Keratinocyte (primary cell): ENCODE data around the gene TMEM235. TPM values are rescaled to one million over a fixed set of nuclear protein-coding genes. Genes with fewer than 3 reads are reported as not detected.

Experiments used
- DNase-seq: peaks from one replicate; pipeline ENCODE4 v3.0.0-alpha.2; 2011; ENCODE audit warnings: low read depth, missing footprints, low spot score
- FAIRE-seq: peaks from 2 replicates; lab custom pipeline; 2011; peaks lifted over from hg19 to GRCh38; lab: Jason Lieb, UNC
- H2AFZ ChIP-seq: 2 replicates; pipeline ENCODE4 v1.6.0; 2012; ENCODE audit warnings: low read length, control low read depth, inconsistent platforms; ENCODE audit not compliant: control insufficient read depth
- H3K27ac ChIP-seq: 2 replicates; pipeline ENCODE4 v1.5.1; 2011; ENCODE audit warnings: low read length; ENCODE audit not compliant: control insufficient read depth, insufficient read depth
- H3K27me3 ChIP-seq: 3 replicates; pipeline ENCODE4 v1.6.0; 2011; ENCODE audit warnings: low read length; ENCODE audit not compliant: control insufficient read depth, insufficient read depth; ENCODE audit errors: extremely low read depth
- H3K36me3 ChIP-seq, 2 experiments: 2 replicates in 1 of 2; 3 replicates in 1 of 2; pipeline ENCODE4 v1.5.1; 2011; ENCODE audit warnings: low read length in 2 of 2, mild to moderate bottlenecking in 1 of 2; ENCODE audit not compliant: control insufficient read depth in 2 of 2, insufficient read depth in 2 of 2; ENCODE audit errors: extremely low read depth in 1 of 2
- H3K4me1 ChIP-seq: 3 replicates; pipeline ENCODE4 v1.5.1; 2011; ENCODE audit warnings: low read length; ENCODE audit not compliant: control insufficient read depth, insufficient read depth; ENCODE audit errors: extremely low read depth
- H3K4me2 ChIP-seq: 3 replicates; pipeline ENCODE4 v1.6.0; 2011; ENCODE audit warnings: low read depth, low read length; ENCODE audit not compliant: control insufficient read depth, insufficient read depth; ENCODE audit errors: extremely low read depth
- H3K4me3 ChIP-seq, 3 experiments: fragments of 200-600 bp in 1 of 3; sonication (generic) in 1 of 3; 2 replicates in 2 of 3; 3 replicates in 1 of 3; pipeline ENCODE4 v1.5.1; 2011 to 2016; ENCODE audit warnings: low read length in 3 of 3, mild to moderate bottlenecking in 3 of 3, control low read depth in 2 of 3, inconsistent platforms in 1 of 3, low read depth in 1 of 3, mixed read lengths in 1 of 3, mixed run types in 1 of 3, moderate library complexity in 1 of 3; ENCODE audit not compliant: control insufficient read depth in 2 of 3, insufficient read depth in 2 of 3; ENCODE audit errors: extremely low read depth in 1 of 3
- H3K79me2 ChIP-seq: 2 replicates; pipeline ENCODE4 v1.6.0; 2012; ENCODE audit warnings: low read length; ENCODE audit not compliant: control insufficient read depth, insufficient read depth
- H3K9ac ChIP-seq: 3 replicates; pipeline ENCODE4 v1.6.0; 2011; ENCODE audit warnings: low read length; ENCODE audit not compliant: control insufficient read depth, insufficient read depth; ENCODE audit errors: extremely low read depth
- H3K9me1 ChIP-seq: 3 replicates; pipeline ENCODE4 v1.6.0; 2011; ENCODE audit warnings: low read length; ENCODE audit not compliant: control insufficient read depth, insufficient read depth; ENCODE audit errors: extremely low read depth
- H3K9me3 ChIP-seq: 2 replicates; pipeline ENCODE4 v1.5.1; 2012; ENCODE audit warnings: low read depth, low read length; ENCODE audit not compliant: control insufficient read depth
- H4K20me1 ChIP-seq: 3 replicates; pipeline ENCODE4 v1.6.0; 2011; ENCODE audit warnings: low read length; ENCODE audit not compliant: control insufficient read depth, insufficient read depth; ENCODE audit errors: extremely low read depth
- EZH2 ChIP-seq: IDR thresholded peaks from one replicate; pipeline ENCODE4 v1.6.1; 2012; ENCODE audit warnings: inconsistent platforms, mild to moderate bottlenecking, low read length, moderate library complexity
- dilution Hi-C: fragments of 300-500 bp; cut with MboI; formaldehyde crosslinking; loops from one replicate; pipeline ENCODE4 v1.7.0; 2020; ENCODE audit warnings: low sequenced_read_pairs; ENCODE audit not compliant: extremely low pct_ligation_motif_present
- polyA plus RNA-seq, 5 experiments: library from polyadenylated mRNA; depleted of rRNA in 3 of 5; stranded (reverse) in 3 of 5; stranded (forward) in 1 of 5; unstranded in 1 of 5; fragments of >200 nt; gene quantifications; 1 replicate in 1 of 5; 2 replicates in 3 of 5; 3 replicates in 1 of 5; pipeline versions ENCODE4 v1.2.1 to v1.2.3, GENCODE V29; 2011 to 2012; ENCODE audit warnings: missing spikeins in 2 of 5, low read depth in 1 of 5, low replicate concordance in 1 of 5
- TF ChIP-seq, protein P1 (sequence below), 3 experiments: IDR thresholded peaks in 1 of 3; conservative IDR thresholded peaks in 1 of 3; optimal IDR thresholded peaks in 1 of 3; 2 replicates in 2 of 3; 3 replicates in 1 of 3; pipeline versions ENCODE3 to v1.5.1; 2011; ENCODE audit warnings: low read length in 3 of 3, mild to moderate bottlenecking in 3 of 3, moderate library complexity in 2 of 3, control low read depth in 1 of 3, inconsistent platforms in 1 of 3; ENCODE audit not compliant: insufficient read depth in 2 of 3; ENCODE audit errors: extremely low read depth in 1 of 3

The TMEM235 gene
- polyA plus RNA-seq, 1 donor (not counting 4 experiments of a cell fraction or from before 2014, with no cell fraction given) = not detected

DNA sequence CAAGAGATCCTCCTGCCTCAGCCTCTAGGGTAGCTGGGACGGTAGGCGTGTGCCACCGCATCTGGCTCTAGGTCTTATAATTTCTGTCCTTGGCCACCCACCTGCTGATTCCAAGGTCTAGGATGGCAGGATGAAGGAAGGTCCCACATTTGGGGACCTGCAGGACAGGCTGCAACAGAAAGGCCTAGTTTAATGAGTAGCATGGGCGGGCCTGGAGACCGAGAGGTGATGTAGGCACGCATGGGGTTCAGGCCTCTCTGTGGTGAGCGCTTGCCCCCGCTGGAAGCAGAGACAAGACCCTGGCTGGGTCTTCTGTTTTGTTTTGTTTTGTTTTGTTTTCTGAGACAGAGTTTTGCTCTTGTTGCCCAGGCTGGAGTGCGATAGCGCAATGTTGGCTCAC lies 33.7 kb downstream of the TMEM235 start:
- DNase-seq (no peak), FAIRE-seq (no peak)
- Histone ChIP-seq H4K20me1 (peaks cover 2% of the 10 kb centered on the region), H3K36me3 (no peaks in the 10 kb centered on the region), H3K4me2 (no peak overlapping the region), H3K4me3 (no peak overlapping the region), H2AFZ (no peak overlapping the region), H3K27me3 (peaks cover 27% of the 10 kb centered on the region), H3K27ac (no peak overlapping the region), H3K4me1 (no peaks in the 10 kb centered on the region), H3K9ac (no peak overlapping the region), H3K9me3 (no peaks in the 10 kb centered on the region), H3K9me1 (no peaks in the 10 kb centered on the region), H3K79me2 (no peaks in the 10 kb centered on the region)
- dilution Hi-C loops = no loop called here
- TF ChIP-seq EZH2 = no peak
- TF ChIP-seq, protein P1, sequence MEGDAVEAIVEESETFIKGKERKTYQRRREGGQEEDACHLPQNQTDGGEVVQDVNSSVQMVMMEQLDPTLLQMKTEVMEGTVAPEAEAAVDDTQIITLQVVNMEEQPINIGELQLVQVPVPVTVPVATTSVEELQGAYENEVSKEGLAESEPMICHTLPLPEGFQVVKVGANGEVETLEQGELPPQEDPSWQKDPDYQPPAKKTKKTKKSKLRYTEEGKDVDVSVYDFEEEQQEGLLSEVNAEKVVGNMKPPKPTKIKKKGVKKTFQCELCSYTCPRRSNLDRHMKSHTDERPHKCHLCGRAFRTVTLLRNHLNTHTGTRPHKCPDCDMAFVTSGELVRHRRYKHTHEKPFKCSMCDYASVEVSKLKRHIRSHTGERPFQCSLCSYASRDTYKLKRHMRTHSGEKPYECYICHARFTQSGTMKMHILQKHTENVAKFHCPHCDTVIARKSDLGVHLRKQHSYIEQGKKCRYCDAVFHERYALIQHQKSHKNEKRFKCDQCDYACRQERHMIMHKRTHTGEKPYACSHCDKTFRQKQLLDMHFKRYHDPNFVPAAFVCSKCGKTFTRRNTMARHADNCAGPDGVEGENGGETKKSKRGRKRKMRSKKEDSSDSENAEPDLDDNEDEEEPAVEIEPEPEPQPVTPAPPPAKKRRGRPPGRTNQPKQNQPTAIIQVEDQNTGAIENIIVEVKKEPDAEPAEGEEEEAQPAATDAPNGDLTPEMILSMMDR (optimal IDR thresholded peaks at IDR 0.05 in 1 of 3, IDR thresholded peaks at IDR 0.05 in 1 of 3, conservative IDR thresholded peaks at IDR 0.05 in 1 of 3; ENCODE audit: extremely low read depth in 1 of 3, insufficient read depth in 2 of 3, low read length in 3 of 3) = no peak

DNA sequence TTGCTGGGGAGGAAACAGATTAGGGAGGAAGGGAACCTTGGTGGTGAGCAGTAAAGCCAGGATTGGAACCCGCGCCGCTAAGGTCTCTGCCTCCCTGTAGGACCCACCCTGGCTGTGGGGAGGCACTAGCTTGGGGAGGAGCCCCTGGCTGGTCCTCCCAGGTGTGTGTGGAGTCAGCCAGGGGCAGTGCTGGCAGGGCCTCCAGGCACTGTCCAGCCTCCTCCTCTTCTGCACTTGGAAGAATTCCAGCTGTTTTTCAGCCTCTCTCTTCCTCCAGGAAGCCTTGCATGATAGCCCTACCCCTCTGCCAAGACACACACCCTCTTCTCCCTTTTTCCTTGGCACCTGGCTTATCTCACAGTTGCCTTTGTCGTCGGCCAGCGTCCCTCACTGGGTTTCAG lies 34.8 kb downstream of the TMEM235 start:
- FAIRE-seq (no peak), DNase-seq (no peak)
- Histone ChIP-seq H3K79me2 (no peaks in the 10 kb centered on the region), H4K20me1 (peaks cover 2% of the 10 kb centered on the region), H3K27me3 (peaks cover 33% of the 10 kb centered on the region), H3K4me3 (no peak overlapping the region), H3K9me3 (no peaks in the 10 kb centered on the region), H3K27ac (no peak overlapping the region), H3K9ac (no peak overlapping the region), H3K4me1 (no peaks in the 10 kb centered on the region), H3K9me1 (no peaks in the 10 kb centered on the region), H2AFZ (no peak overlapping the region), H3K36me3 (no peaks in the 10 kb centered on the region), H3K4me2 (no peak overlapping the region)
- dilution Hi-C loops = no loop called here
- no peak for TF ChIP-seq EZH2
- TF ChIP-seq, protein P1 (optimal IDR thresholded peaks at IDR 0.05 in 1 of 3, IDR thresholded peaks at IDR 0.05 in 1 of 3, conservative IDR thresholded peaks at IDR 0.05 in 1 of 3; ENCODE audit: extremely low read depth in 1 of 3, insufficient read depth in 2 of 3, low read length in 3 of 3) = no peak
